ENCODE data around the gene WDR86.

GRCh38 chr7:151412318-151412717, 2.5 kb upstream of the WDR86 start:
- TF ChIP-seq, protein P1, sequence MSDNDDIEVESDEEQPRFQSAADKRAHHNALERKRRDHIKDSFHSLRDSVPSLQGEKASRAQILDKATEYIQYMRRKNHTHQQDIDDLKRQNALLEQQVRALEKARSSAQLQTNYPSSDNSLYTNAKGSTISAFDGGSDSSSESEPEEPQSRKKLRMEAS (IDR thresholded peaks at IDR 0.05): no peak
- no peak for TF ChIP-seq JUND (IDR thresholded peaks at IDR 0.05; ENCODE audit: low read length)
- TF ChIP-seq EZH2 (IDR thresholded peaks at IDR 0.05; ENCODE audit: low read depth, low read length, severe bottlenecking): no peak
- TF ChIP-seq HDAC2 (IDR thresholded peaks at IDR 0.05; ENCODE audit: borderline replicate concordance in 1 of 2, low read depth in 2 of 2, low read length in 2 of 2): no peak
- TF ChIP-seq TEAD4 (IDR thresholded peaks at IDR 0.05; ENCODE audit: low read depth, low read length): no peak
- TF ChIP-seq EP300 (IDR thresholded peaks at IDR 0.05; ENCODE audit: borderline replicate concordance in 1 of 2, low read depth in 2 of 2, low read length in 2 of 2): no peak
- TF ChIP-seq HDAC6 (IDR thresholded peaks at IDR 0.05; ENCODE audit: low read depth, low read length): no peak
- TF ChIP-seq, protein P2, sequence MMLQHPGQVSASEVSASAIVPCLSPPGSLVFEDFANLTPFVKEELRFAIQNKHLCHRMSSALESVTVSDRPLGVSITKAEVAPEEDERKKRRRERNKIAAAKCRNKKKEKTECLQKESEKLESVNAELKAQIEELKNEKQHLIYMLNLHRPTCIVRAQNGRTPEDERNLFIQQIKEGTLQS (IDR thresholded peaks at IDR 0.05; ENCODE audit: insufficient read depth, low read depth, low read length): no peak
- no peak for TF ChIP-seq POLR2AphosphoS5 (IDR thresholded peaks at IDR 0.05; ENCODE audit: low read depth, low read length)
- TF ChIP-seq SRF (IDR thresholded peaks at IDR 0.05; ENCODE audit: low read depth, low read length): no peak
- no peak for TF ChIP-seq SUZ12 (IDR thresholded peaks at IDR 0.05; ENCODE audit: low read length)
